H1 (cell line): ENCODE results near the gene KLRK1. TPM values are rescaled to one million over a fixed set of nuclear protein-coding genes. Genes with fewer than 3 reads are reported as not detected.

Experiments used
- ASH2L ChIP-seq: fragments of 200-600, 300-600 bp; sonication (generic); IDR thresholded peaks from one replicate; pipeline ENCODE4 v1.7.1; 2017; ENCODE audit warnings: low read length
- BCL11A ChIP-seq, 2 experiments: IDR thresholded peaks; one replicate each; pipeline ENCODE4 v1.6.1; 2011; ENCODE audit warnings: low read depth in 2 of 2, low read length in 2 of 2, mild to moderate bottlenecking in 2 of 2
- CBX5 ChIP-seq: fragments of 300-800, 300-1000 bp; sonication (generic); IDR thresholded peaks from 2 replicates; pipeline ENCODE4 v1.7.1; 2016; ENCODE audit warnings: antibody characterized with exemption, low read length, low read depth
- CEBPB ChIP-seq: IDR thresholded peaks from 2 replicates; pipeline ENCODE4 v1.6.1; 2012; ENCODE audit warnings: low read depth, low read length
- EP300 ChIP-seq, 2 experiments: IDR thresholded peaks; 1 replicate in 1 of 2; 2 replicates in 1 of 2; pipeline ENCODE4 v1.6.1; 2011 to 2012; ENCODE audit warnings: low read depth in 2 of 2, low read length in 2 of 2, mild to moderate bottlenecking in 2 of 2, borderline replicate concordance in 1 of 2, inconsistent platforms in 1 of 2, moderate library complexity in 1 of 2
- HDAC6 ChIP-seq: IDR thresholded peaks from one replicate; pipeline ENCODE4 v1.7.1; 2012; ENCODE audit warnings: low read depth, mild to moderate bottlenecking, inconsistent platforms, low read length, moderate library complexity
- JUND ChIP-seq: IDR thresholded peaks from 2 replicates; pipeline ENCODE4 v1.6.1; 2011; ENCODE audit warnings: mild to moderate bottlenecking, improper control_type of control experiment, low read length
- KDM1A ChIP-seq: fragments of 200-600, 300-600 bp; sonication (generic); IDR thresholded peaks from 2 replicates; pipeline ENCODE4 v1.7.1; 2016; ENCODE audit warnings: mild to moderate bottlenecking, low read length, borderline replicate concordance
- NANOG ChIP-seq: IDR thresholded peaks from 2 replicates; pipeline ENCODE4 v1.6.1; 2011; ENCODE audit warnings: low read length, low read depth, mild to moderate bottlenecking, inconsistent platforms; ENCODE audit not compliant: insufficient read depth, poor library complexity, severe bottlenecking
- NRF1 ChIP-seq: IDR thresholded peaks from 2 replicates; pipeline ENCODE4 v1.6.1; 2011; ENCODE audit warnings: mild to moderate bottlenecking, low read depth, low read length, improper control_type of control experiment
- POU5F1 ChIP-seq: IDR thresholded peaks from 2 replicates; pipeline ENCODE4 v1.6.1; 2011; ENCODE audit warnings: low read depth, mild to moderate bottlenecking, low read length, moderate library complexity
- RNF2 ChIP-seq: fragments of 200-900, 300-1000 bp; sonication (generic); IDR thresholded peaks from 2 replicates; pipeline ENCODE4 v1.7.1; 2016; ENCODE audit warnings: borderline replicate concordance, low read depth, mild to moderate bottlenecking, antibody characterized with exemption, low read length; ENCODE audit not compliant: poor library complexity, severe bottlenecking; ENCODE audit errors: missing control alignments
- RXRA ChIP-seq: IDR thresholded peaks from 2 replicates; pipeline ENCODE4 v1.6.1; 2011; ENCODE audit warnings: low read depth, mild to moderate bottlenecking, low read length, moderate library complexity; ENCODE audit not compliant: insufficient read depth
- SIN3A ChIP-seq, 2 experiments: IDR thresholded peaks in 1 of 2; conservative IDR thresholded peaks in 1 of 2; 2 replicates each; pipeline ENCODE4 v1.6.1; 2011 to 2012; ENCODE audit warnings: low read length in 2 of 2, improper control_type of control experiment in 1 of 2, low read depth in 1 of 2, mild to moderate bottlenecking in 1 of 2
- TAF7 ChIP-seq: optimal IDR thresholded peaks from 2 replicates; pipeline ENCODE3; 2011; ENCODE audit warnings: low read depth, mild to moderate bottlenecking, inconsistent platforms, low read length, moderate library complexity, borderline replicate concordance
- YY1 ChIP-seq: IDR thresholded peaks from 2 replicates; pipeline ENCODE4 v1.6.1; 2011; ENCODE audit warnings: low read depth, mild to moderate bottlenecking, low read length
- ZNF274 ChIP-seq: IDR thresholded peaks from 2 replicates; pipeline ENCODE4 v1.7.0; 2012; ENCODE audit warnings: low read length, borderline replicate concordance; ENCODE audit errors: extremely low read depth
- polyA plus RNA-seq, 7 experiments: library from polyadenylated mRNA; depleted of rRNA in 3 of 7; stranded (reverse) in 5 of 7; unstranded in 2 of 7; fragments of >200 nt in 5 of 7; fragments of 200-250 nt in 2 of 7; gene quantifications; 1 replicate in 5 of 7; 2 replicates in 1 of 7; 4 replicates in 1 of 7; pipeline versions ENCODE4 v1.2.1 to v1.2.3, GENCODE V29; 2011 to 2013; ENCODE audit warnings: missing spikeins in 2 of 7, mixed read lengths in 2 of 7
- total RNA-seq: library from RNA; stranded (reverse); fragmentation: NEBNext Ultra II Directional; extraction: Animal tissue kit (Norgen Biotek cat#: 25700); gene quantifications from 2 replicates; pipeline ENCODE4 v1.2.1, GENCODE V29; 2021
- TF ChIP-seq, protein P1 (sequence below): IDR thresholded peaks from 2 replicates; pipeline ENCODE4 v1.6.1; 2012; ENCODE audit warnings: inconsistent platforms

The KLRK1 gene
- total and polyA plus RNA-seq, 2 of the 8 experiments (the other 6 are each of a cell fraction or from before 2014, with no cell fraction given), result not detected

DNA sequence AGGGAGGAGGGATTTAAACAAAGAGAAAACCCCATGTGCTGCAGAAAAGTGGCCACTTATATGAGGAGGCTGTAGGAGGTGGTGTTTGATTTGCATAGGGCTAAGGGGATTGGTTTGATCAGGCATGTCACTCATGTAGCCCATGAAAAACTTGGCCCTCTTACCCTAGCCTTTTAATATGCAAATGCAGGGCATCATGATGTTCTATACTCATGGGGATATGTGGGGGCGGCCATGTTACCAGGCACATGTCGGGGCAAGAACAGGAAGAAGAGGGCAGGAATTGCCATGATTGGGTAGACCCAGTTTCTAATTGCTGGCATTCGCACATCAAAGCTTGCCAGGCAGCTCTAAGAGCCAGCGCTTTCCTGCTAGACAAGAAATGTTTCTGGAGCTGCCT lies 28.8 kb downstream of the KLRK1 start (continued):
- TF ChIP-seq POU5F1, result no peak
- TF ChIP-seq JUND, result no peak
- no peak for TF ChIP-seq NRF1
- TF ChIP-seq, protein P1, sequence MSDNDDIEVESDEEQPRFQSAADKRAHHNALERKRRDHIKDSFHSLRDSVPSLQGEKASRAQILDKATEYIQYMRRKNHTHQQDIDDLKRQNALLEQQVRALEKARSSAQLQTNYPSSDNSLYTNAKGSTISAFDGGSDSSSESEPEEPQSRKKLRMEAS, result peak; percentile 84
- TF ChIP-seq HDAC6, result no peak
- no peak for TF ChIP-seq KDM1A
- peak; percentile 87 for TF ChIP-seq YY1
- no peak for TF ChIP-seq RXRA
- TF ChIP-seq RNF2, result no peak
- no peak for TF ChIP-seq TAF7
- TF ChIP-seq BCL11A (IDR thresholded peaks at IDR 0.05; ENCODE audit: low read depth in 2 of 2, low read length in 2 of 2), result no peak
- TF ChIP-seq SIN3A (conservative IDR thresholded peaks at IDR 0.05 in 1 of 2, IDR thresholded peaks at IDR 0.05 in 1 of 2; ENCODE audit: low read depth in 1 of 2, low read length in 2 of 2), result no peak
- TF ChIP-seq CEBPB, result no peak
- no peak for TF ChIP-seq ASH2L
- TF ChIP-seq EP300 (IDR thresholded peaks at IDR 0.05; ENCODE audit: borderline replicate concordance in 1 of 2, low read depth in 2 of 2, low read length in 2 of 2), result no peak
- TF ChIP-seq CBX5, result no peak
- no peak for TF ChIP-seq ZNF274
- TF ChIP-seq NANOG, result no peak
